ENCODE results near the gene PRR3. TPM values are rescaled to one million over a fixed set of nuclear protein-coding genes. Genes with fewer than 3 reads are reported as not detected.

Gene PRR3
- total RNA-seq, 1 experiment from 2014 or later = 26.2 TPM

DNA sequence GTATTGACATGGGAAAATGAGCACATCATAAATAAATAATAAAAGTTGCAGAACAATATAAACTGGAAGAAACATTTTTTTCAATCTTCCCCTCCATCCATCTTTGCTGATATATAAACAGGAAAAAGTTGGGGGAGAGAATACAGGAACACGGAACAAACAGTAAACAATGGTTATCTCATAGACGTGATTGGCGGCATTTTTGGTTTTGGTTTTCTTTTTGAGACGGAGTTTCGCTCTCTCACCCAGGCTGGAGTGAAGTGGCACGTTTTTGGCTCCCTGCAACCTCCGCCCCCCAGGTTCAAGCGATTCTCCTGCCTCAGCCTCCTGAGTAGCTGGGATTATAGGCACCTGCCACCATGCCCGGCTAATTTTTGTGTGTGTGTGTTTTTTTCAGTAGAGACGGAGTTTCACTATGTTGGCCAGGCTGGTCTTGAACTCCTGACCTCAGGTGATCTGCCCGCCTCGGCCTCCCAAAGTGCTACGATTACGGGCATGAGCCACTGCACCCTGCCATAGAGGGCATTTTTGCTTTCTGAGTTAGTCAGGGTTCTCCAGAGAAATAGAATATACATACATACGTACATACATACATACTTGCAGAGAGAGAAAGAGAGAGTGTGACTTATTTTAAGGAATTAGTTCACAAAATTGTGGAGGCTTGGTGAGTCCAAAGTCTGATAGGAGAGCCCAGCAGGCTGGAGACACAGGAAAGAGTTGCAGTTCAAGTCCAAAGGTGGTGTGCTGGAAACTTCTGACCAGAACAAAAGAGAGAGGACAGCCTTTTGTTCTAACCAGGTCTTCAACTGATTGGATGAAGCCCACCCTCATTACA, 23.4 kb upstream of the PRR3 start:
- no peaks in the 10 kb centered on the region for H3K36me3 Mint-ChIP-seq (ENCODE audit: insufficient read depth, unreplicated experiment)
- DNase-seq (ENCODE audit: unreplicated experiment) = no peak
- no peaks in the 10 kb centered on the region for H3K4me1 Mint-ChIP-seq (ENCODE audit: insufficient read depth, unreplicated experiment)
- intact Hi-C loops (cut with micrococcal nuclease) = no loop called here
- no peak overlapping the region for H3K27ac Mint-ChIP-seq (ENCODE audit: low read depth, unreplicated experiment)
- H3K4me3 Mint-ChIP-seq (ENCODE audit: unreplicated experiment) = no peak overlapping the region
- H3K9me3 Mint-ChIP-seq (ENCODE audit: unreplicated experiment) = no peaks in the 10 kb centered on the region
- H3K27me3 Mint-ChIP-seq (ENCODE audit: insufficient read depth, unreplicated experiment) = no peaks in the 10 kb centered on the region
- ChIA-PET POLR2A (interaction anchor here (1.4 kb wide), 1 partner anchor 22 kb away, joined by 5 read pairs; no protein-coding TSS in a partner anchor), CTCF (interaction anchor here (0.7 to 5.0 kb wide), 8 partner anchors 9 to 342 kb away, joined by 4 to 115 read pairs (median 16); no protein-coding TSS in a partner anchor)
- BruUV-seq (replicated peaks) = no TSS peak
- no peak for TF ChIP-seq CTCF (IDR thresholded peaks at IDR 0.05; ENCODE audit: unreplicated experiment)

GRCh38 chr6:30537931-30538330, 19.2 kb upstream of the PRR3 start:
- CTCF ChIA-PET = interaction anchor here (1.0 to 4.9 kb wide), 2 partner anchors 56 to 79 kb away, joined by 3 to 33 read pairs; no protein-coding TSS in a partner anchor
- intact Hi-C loops (cut with micrococcal nuclease) = no loop called here
- Mint-ChIP-seq H3K4me1 (ENCODE audit: insufficient read depth, unreplicated experiment) (peaks cover 12% of the 10 kb centered on the region), H3K9me3 (ENCODE audit: unreplicated experiment) (no peaks in the 10 kb centered on the region), H3K27ac (ENCODE audit: low read depth, unreplicated experiment) (no peak overlapping the region), H3K36me3 (ENCODE audit: insufficient read depth, unreplicated experiment) (peaks cover 7% of the 10 kb centered on the region), H3K27me3 (ENCODE audit: insufficient read depth, unreplicated experiment) (no peaks in the 10 kb centered on the region), H3K4me3 (ENCODE audit: unreplicated experiment) (no peak overlapping the region)
- no TSS peak for BruUV-seq (replicated peaks)
- TF ChIP-seq CTCF (IDR thresholded peaks at IDR 0.05; ENCODE audit: unreplicated experiment) = no peak
- POLR2A ChIA-PET = interaction anchor here (0.7 to 1.1 kb wide), 2 partner anchors 14 to 231 kb away, joined by 3 to 4 read pairs; no protein-coding TSS in a partner anchor
- no peak for DNase-seq (ENCODE audit: unreplicated experiment)

GRCh38 chr6:30541515-30542403, 15.3 kb upstream of the PRR3 start:
- intact Hi-C loops (cut with micrococcal nuclease) = loop anchor here (5.0 kb wide), 1 partner anchor 181 kb away; the partner anchor contains the start of gene TUBB
- Mint-ChIP-seq H3K4me3 (ENCODE audit: unreplicated experiment) (peak overlapping the region; percentile 15), H3K36me3 (ENCODE audit: insufficient read depth, unreplicated experiment) (peaks cover 20% of the 10 kb centered on the region), H3K4me1 (ENCODE audit: insufficient read depth, unreplicated experiment) (peaks cover 12% of the 10 kb centered on the region), H3K9me3 (ENCODE audit: unreplicated experiment) (no peaks in the 10 kb centered on the region), H3K27me3 (ENCODE audit: insufficient read depth, unreplicated experiment) (no peaks in the 10 kb centered on the region), H3K27ac (ENCODE audit: low read depth, unreplicated experiment) (no peak overlapping the region)
- DNase-seq (ENCODE audit: unreplicated experiment) = peak; percentile 74
- TF ChIP-seq CTCF (IDR thresholded peaks at IDR 0.05; ENCODE audit: unreplicated experiment) = peak; percentile 92
- BruUV-seq (replicated peaks) = no TSS peak
- ChIA-PET CTCF (interaction anchor here (0.7 to 9.9 kb wide), 27 partner anchors 11 to 545 kb away, joined by 3 to 229 read pairs (median 5); partner anchors contain the start of genes GNL1 and PRR3), POLR2A (interaction anchor here (0.6 to 4.6 kb wide), 18 partner anchors 10 to 546 kb away, joined by 3 to 27 read pairs (median 4); partner anchors contain the start of genes ABCF1, GNL1, MRPS18B and PPP1R10)
